A673 (cell line): Measurements from ENCODE around the gene MCM10. TPM values are rescaled to one million over a fixed set of nuclear protein-coding genes. Genes with fewer than 3 reads are reported as not detected.

Experiments
- BruUV-seq: library from RNA; stranded (reverse); fragments of 400-500 nt; replicated peaks from 2 replicates; lab custom pipeline; 2021; lab: Mats Ljungman, UMichigan
- CTCF ChIA-PET: fragments of 300-600 bp; sonication (Branson Sonifier 250); formaldehyde crosslinking; loops from one replicate; lab custom pipeline; 2022; ENCODE audit warnings: antibody characterized with exemption; lab: Charles Lee
- POLR2A ChIA-PET: fragments of 300-600 bp; sonication (Branson Sonifier 250); formaldehyde crosslinking; loops from one replicate; lab custom pipeline; 2022; ENCODE audit warnings: antibody characterized with exemption; ENCODE audit not compliant: low non-redundant PET; lab: Charles Lee
- DNase-seq: peaks from one replicate; pipeline ENCODE4 v3.0.0-alpha.2; 2015; ENCODE audit warnings: low spot score
- H3K27ac ChIP-seq: fragments of 200-600 bp; sonication (generic); 2 replicates; pipeline ENCODE4 v1.5.1; 2016; ENCODE audit warnings: mixed run types, low read depth, mild to moderate bottlenecking, mixed read lengths, antibody characterized with exemption, low read length; ENCODE audit not compliant: poor library complexity, severe bottlenecking
- H3K27me3 ChIP-seq: fragments of 200-600 bp; sonication (generic); replicated peaks from 2 replicates; pipeline ENCODE4 v1.6.1; 2017; ENCODE audit warnings: mixed run types, low read depth, mild to moderate bottlenecking, mixed read lengths, antibody characterized with exemption, low read length; ENCODE audit not compliant: insufficient read depth, poor library complexity
- H3K36me3 ChIP-seq: fragments of 200-600 bp; sonication (generic); 2 replicates; pipeline ENCODE4 v1.6.1; 2016; ENCODE audit warnings: mixed run types, mild to moderate bottlenecking, mixed read lengths, antibody characterized with exemption, low read length; ENCODE audit not compliant: insufficient read depth, poor library complexity, severe bottlenecking
- H3K4me1 ChIP-seq: fragments of 200-600 bp; sonication (generic); 2 replicates; pipeline ENCODE4 v1.6.1; 2017; ENCODE audit warnings: mixed run types, mild to moderate bottlenecking, mixed read lengths, antibody characterized with exemption, low read length; ENCODE audit not compliant: insufficient read depth, poor library complexity, severe bottlenecking
- H3K4me3 ChIP-seq: fragments of 200-600 bp; sonication (generic); 2 replicates; pipeline ENCODE4 v1.5.1; 2016; ENCODE audit warnings: low read depth, mixed run types, mild to moderate bottlenecking, mixed read lengths, low read length; ENCODE audit not compliant: poor library complexity, severe bottlenecking
- H3K9me3 ChIP-seq: fragments of 200-600 bp; sonication (generic); 2 replicates; pipeline ENCODE4 v1.6.1; 2016; ENCODE audit warnings: mixed run types, low read depth, mild to moderate bottlenecking, mixed read lengths, antibody characterized with exemption, low read length; ENCODE audit not compliant: poor library complexity, severe bottlenecking
- CTCF ChIP-seq: fragments of 300-800, 200-600 bp; sonication (generic); conservative IDR thresholded peaks from 2 replicates; pipeline ENCODE4 v1.5.1; 2017; ENCODE audit warnings: low read depth, mild to moderate bottlenecking, antibody characterized with exemption, low read length, moderate library complexity, mixed read lengths
- EZH2 ChIP-seq: fragments of 200-600 bp; sonication (generic); IDR thresholded peaks from 2 replicates; pipeline ENCODE4 v1.6.1; 2017; ENCODE audit warnings: borderline replicate concordance, low read depth, mild to moderate bottlenecking, mixed read lengths, antibody characterized with exemption, low read length; ENCODE audit not compliant: poor library complexity, severe bottlenecking
- intact Hi-C: fragments of 100-400 bp; cut with micrococcal nuclease; formaldehyde crosslinking; loops from one replicate; pipeline ENCODE4 v1.10.0; 2022; ENCODE audit not compliant: unreplicated experiment
- total RNA-seq: library from RNA; stranded (reverse); gene quantifications from 2 replicates; pipeline ENCODE4 v1.2.3, GENCODE V29; 2021

Gene MCM10
- total RNA-seq, 1 experiment from 2014 or later: 97.5 TPM

- no peaks in the 10 kb centered on the region for H3K9me3 ChIP-seq
- DNase-seq: peak; percentile 23
- BruUV-seq: no TSS peak
- ChIA-PET CTCF (interaction anchor here (0.6 to 0.7 kb wide), 3 partner anchors 40 to 586 kb away, joined by 3 to 4 read pairs (median 3); no protein-coding TSS in a partner anchor), POLR2A (no interaction called here)
- no peak overlapping the region for H3K27ac ChIP-seq
- TF ChIP-seq CTCF (peak; percentile 61), EZH2 (no peak)
- H3K36me3 ChIP-seq: peaks cover 62% of the 10 kb centered on the region
- no peak overlapping the region for H3K4me3 ChIP-seq
- intact Hi-C loops: no loop called here
- H3K27me3 ChIP-seq: no peaks in the 10 kb centered on the region
- H3K4me1 ChIP-seq: no peaks in the 10 kb centered on the region
Measured at GRCh38 chr10:13206546-13207443, 45.4 kb downstream of the MCM10 start.

GRCh38 chr10:13213163-13213562 is 51.8 kb downstream of the MCM10 start:
- ChIA-PET CTCF (no interaction called here), POLR2A (no interaction called here)
- Histone ChIP-seq H3K9me3 (no peaks in the 10 kb centered on the region), H3K36me3 (peaks cover 24% of the 10 kb centered on the region), H3K27ac (no peak overlapping the region), H3K4me1 (no peaks in the 10 kb centered on the region), H3K27me3 (no peaks in the 10 kb centered on the region), H3K4me3 (no peak overlapping the region)
- DNase-seq: no peak
- TF ChIP-seq CTCF: no peak
- TF ChIP-seq EZH2: no peak
- intact Hi-C loops: no loop called here
- no TSS peak for BruUV-seq

GRCh38 chr10:13218878-13219277 is 57.5 kb downstream of the MCM10 start:
- Histone ChIP-seq H3K4me1 (no peaks in the 10 kb centered on the region), H3K4me3 (no peak overlapping the region), H3K27ac (no peak overlapping the region), H3K27me3 (no peaks in the 10 kb centered on the region), H3K36me3 (no peaks in the 10 kb centered on the region), H3K9me3 (no peaks in the 10 kb centered on the region)
- DNase-seq: no peak
- BruUV-seq: no TSS peak
- POLR2A ChIA-PET: no interaction called here
- CTCF ChIA-PET: no interaction called here
- intact Hi-C loops: no loop called here
- TF ChIP-seq EZH2: no peak
- no peak for TF ChIP-seq CTCF
